GM12878 (cell line): ENCODE measurements around the gene AARSD1. TPM values are rescaled to one million over a fixed set of nuclear protein-coding genes. Genes with fewer than 3 reads are reported as not detected.

Experiments used
- BCL11A ChIP-seq: IDR thresholded peaks from 2 replicates; pipeline ENCODE4 v1.6.1; 2011; ENCODE audit warnings: low read depth, low read length
- BCL3 ChIP-seq: IDR thresholded peaks from 2 replicates; pipeline ENCODE4 v1.6.1; 2011; ENCODE audit warnings: borderline replicate concordance, low read depth, mild to moderate bottlenecking, moderate library complexity, low read length; ENCODE audit not compliant: insufficient read depth, poor library complexity, severe bottlenecking
- CEBPZ ChIP-seq: fragments of 150-350 bp; IDR thresholded peaks from 2 replicates; pipeline ENCODE4 v1.6.1; 2016; ENCODE audit warnings: low read depth, low read length
- FOS ChIP-seq: IDR thresholded peaks from 3 replicates; pipeline ENCODE4 v1.6.1; 2011; ENCODE audit warnings: borderline replicate concordance; ENCODE audit not compliant: insufficient read length; ENCODE audit errors: extremely low read depth
- GABPA ChIP-seq: IDR thresholded peaks from 2 replicates; pipeline ENCODE4 v1.6.1; 2014; ENCODE audit warnings: antibody characterized with exemption, low read depth, mild to moderate bottlenecking, inconsistent platforms
- IRF3 ChIP-seq: fragments of 450-650 bp; IDR thresholded peaks from 2 replicates; pipeline ENCODE4 v1.6.1; 2014; ENCODE audit warnings: mild to moderate bottlenecking
- JUNB ChIP-seq: IDR thresholded peaks from 2 replicates; pipeline ENCODE4 v1.6.1; 2016; ENCODE audit warnings: antibody characterized with exemption, mild to moderate bottlenecking
- MEF2B ChIP-seq: fragments of 450-650 bp; IDR thresholded peaks from 2 replicates; pipeline ENCODE4 v1.6.1; 2018; ENCODE audit warnings: mild to moderate bottlenecking, moderate library complexity; ENCODE audit not compliant: partially characterized antibody, poor library complexity, severe bottlenecking
- NFIC ChIP-seq: IDR thresholded peaks from 2 replicates; pipeline ENCODE4 v1.6.1; 2012; ENCODE audit warnings: low read depth, mild to moderate bottlenecking, inconsistent platforms, low read length, moderate library complexity
- NFYA ChIP-seq: IDR thresholded peaks from 2 replicates; pipeline ENCODE4 v1.6.1; 2011; ENCODE audit warnings: low read depth, mild to moderate bottlenecking, low read length, improper control_type of control experiment, borderline replicate concordance
- PAX5 ChIP-seq: IDR thresholded peaks from 2 replicates; pipeline ENCODE4 v1.6.1; 2011; ENCODE audit warnings: low read depth, low read length, borderline replicate concordance
- POLR2AphosphoS2 ChIP-seq: IDR thresholded peaks from 2 replicates; pipeline ENCODE4 v1.6.1; 2011; ENCODE audit warnings: low read depth, mild to moderate bottlenecking, low read length, improper control_type of control experiment, moderate library complexity
- RAD21 ChIP-seq: IDR thresholded peaks from 2 replicates; pipeline ENCODE4 v1.6.1; 2011; ENCODE audit warnings: mild to moderate bottlenecking, low read depth, low read length, moderate library complexity; ENCODE audit not compliant: insufficient read depth
- RUNX3 ChIP-seq: IDR thresholded peaks from 2 replicates; pipeline ENCODE4 v1.6.1; 2012; ENCODE audit warnings: low read length, inconsistent platforms
- SMAD1 ChIP-seq: fragments of 450-650 bp; IDR thresholded peaks from 2 replicates; pipeline ENCODE4 v1.6.1; 2018; ENCODE audit warnings: mild to moderate bottlenecking, low read depth; ENCODE audit not compliant: partially characterized antibody
- STAT1 ChIP-seq: fragments of 450-650 bp; conservative IDR thresholded peaks from 2 replicates; pipeline ENCODE4 v1.6.1; 2014; ENCODE audit warnings: antibody characterized with exemption, mild to moderate bottlenecking
- STAT3 ChIP-seq: IDR thresholded peaks from 2 replicates; pipeline ENCODE4 v1.6.1; 2011; ENCODE audit warnings: low read depth, low read length, improper control_type of control experiment
- ZBTB11 ChIP-seq: fragments of 450-650 bp; formaldehyde crosslinking; IDR thresholded peaks from 2 replicates; pipeline ENCODE4 v1.5.0; 2022; ENCODE audit warnings: mild to moderate bottlenecking, missing genetic modification characterization
- ZNF24 ChIP-seq: fragments of 450-650 bp; IDR thresholded peaks from 2 replicates; pipeline ENCODE4 v1.6.1; 2017; ENCODE audit warnings: antibody characterized with exemption, mild to moderate bottlenecking
- ZZZ3 ChIP-seq: IDR thresholded peaks from 2 replicates; pipeline ENCODE4 v1.6.1; 2011; ENCODE audit warnings: low read depth; ENCODE audit not compliant: control insufficient read depth, insufficient read length
- polyA plus RNA-seq, 11 experiments: library from polyadenylated mRNA; depleted of rRNA in 4 of 11; unstranded in 6 of 11; stranded (reverse) in 5 of 11; fragments of >200 nt; fragmentation: Nextera tagmentation in 4 of 11; fragmentation: Illumina TruSeq in 1 of 11; extraction: Ambion mirVana in 4 of 11; extraction: Trizol in 1 of 11; gene quantifications; 1 replicate in 1 of 11; 2 replicates in 10 of 11; pipeline versions ENCODE4 v1.2.1 to v1.2.3, GENCODE V29; 2011 to 2016; ENCODE audit warnings: inconsistent platforms in 2 of 11, missing spikeins in 2 of 11, low read depth in 1 of 11
- total RNA-seq, 4 experiments: library from RNA; depleted of rRNA in 3 of 4; stranded (reverse); fragments of >200 nt in 3 of 4; fragmentation: Illumina TruSeq in 1 of 4; extraction: Trizol in 1 of 4; gene quantifications; 2 replicates each; pipeline versions ENCODE4 v1.2.1 to v1.2.3, GENCODE V29; 2013 to 2021

AARSD1 gene
- total and polyA plus RNA-seq, 10 of the 15 experiments (the other 5 are each of a cell fraction or from before 2014, with no cell fraction given) = 32.2 to 86.2 (median 52.8) TPM

GRCh38 chr17:42928714-42929496 lies 35.3 kb downstream of the AARSD1 start (continued):
- TF ChIP-seq CEBPZ (no peak), ZZZ3 (no peak), BCL11A (no peak), JUNB (peak; percentile 59), BCL3 (no peak), ZBTB11 (no peak), MEF2B (no peak), NFYA (no peak), PAX5 (no peak), FOS (no peak), RUNX3 (peak; percentile 5; the same call in 1 of the 2 replicates), GABPA (no peak), NFIC (no peak), SMAD1 (no peak), STAT1 (no peak), RAD21 (peak; percentile 68), IRF3 (no peak), ZNF24 (no peak), POLR2AphosphoS2 (no peak), STAT3 (no peak)
